Activated naive CD4-positive, alpha-beta T cell treated with anti-CD3 and anti-CD28 coated beads, Interleukin-2, amount 10 ng/mL, durations not matched to agents 7 days and 5 days (primary cell): ENCODE data around the gene FUBP3.
"Not testable (repeated sequence)": the region's sequence is repeated elsewhere in the genome, so short reads cannot be mapped to it uniquely, and the experiment has no call there.

ENCODE experiments used
- CTCF ChIA-PET: fragments of 350-600 bp; sonication (Branson Sonifier 250); formaldehyde crosslinking; loops from one replicate; lab custom pipeline; 2021; ENCODE audit warnings: antibody characterized with exemption; lab: Charles Lee
- DNase-seq: peaks from one replicate; pipeline ENCODE4 v3.0.0-alpha.2; 2020
- H3K27ac Mint-ChIP-seq: one replicate; pipeline ENCODE4 v1.8.0; 2021; ENCODE audit warnings: mild to moderate bottlenecking, moderate library complexity, mixed read lengths
- H3K27me3 Mint-ChIP-seq: one replicate; pipeline ENCODE4 v1.8.0; 2021; ENCODE audit warnings: mild to moderate bottlenecking, mixed read lengths
- H3K36me3 Mint-ChIP-seq: one replicate; pipeline ENCODE4 v1.8.0; 2021; ENCODE audit warnings: mixed read lengths
- H3K4me1 Mint-ChIP-seq: one replicate; pipeline ENCODE4 v1.8.0; 2021; ENCODE audit warnings: mixed read lengths
- H3K4me3 Mint-ChIP-seq: one replicate; pipeline ENCODE4 v1.8.0; 2021; ENCODE audit warnings: mild to moderate bottlenecking, moderate library complexity, mixed read lengths
- H3K9me3 Mint-ChIP-seq: one replicate; pipeline ENCODE4 v1.8.0; 2021; ENCODE audit warnings: mixed read lengths

Gene FUBP3

GRCh38 chr9:130675396-130675795, 96.0 kb downstream of the FUBP3 start:
- DNase-seq = no peak
- no peak overlapping the region for H3K27ac Mint-ChIP-seq
- H3K27me3 Mint-ChIP-seq = peaks cover 64% of the 10 kb centered on the region
- H3K4me1 Mint-ChIP-seq = no peaks in the 10 kb centered on the region
- H3K36me3 Mint-ChIP-seq = no peaks in the 10 kb centered on the region
- CTCF ChIA-PET = no interaction called here
- no peaks in the 10 kb centered on the region for H3K9me3 Mint-ChIP-seq
- no peak overlapping the region for H3K4me3 Mint-ChIP-seq

- Mint-ChIP-seq H3K4me1 (peaks cover 3% of the 10 kb centered on the region), H3K36me3 (no peaks in the 10 kb centered on the region), H3K27me3 (peaks cover 71% of the 10 kb centered on the region), H3K9me3 (no peaks in the 10 kb centered on the region), H3K27ac (no peak overlapping the region), H3K4me3 (no peak overlapping the region)
- CTCF ChIA-PET = no interaction called here
- DNase-seq = no peak
These were observed 97.9 kb downstream of the FUBP3 start for GRCh38 chr9:130677252-130677651.

DNA sequence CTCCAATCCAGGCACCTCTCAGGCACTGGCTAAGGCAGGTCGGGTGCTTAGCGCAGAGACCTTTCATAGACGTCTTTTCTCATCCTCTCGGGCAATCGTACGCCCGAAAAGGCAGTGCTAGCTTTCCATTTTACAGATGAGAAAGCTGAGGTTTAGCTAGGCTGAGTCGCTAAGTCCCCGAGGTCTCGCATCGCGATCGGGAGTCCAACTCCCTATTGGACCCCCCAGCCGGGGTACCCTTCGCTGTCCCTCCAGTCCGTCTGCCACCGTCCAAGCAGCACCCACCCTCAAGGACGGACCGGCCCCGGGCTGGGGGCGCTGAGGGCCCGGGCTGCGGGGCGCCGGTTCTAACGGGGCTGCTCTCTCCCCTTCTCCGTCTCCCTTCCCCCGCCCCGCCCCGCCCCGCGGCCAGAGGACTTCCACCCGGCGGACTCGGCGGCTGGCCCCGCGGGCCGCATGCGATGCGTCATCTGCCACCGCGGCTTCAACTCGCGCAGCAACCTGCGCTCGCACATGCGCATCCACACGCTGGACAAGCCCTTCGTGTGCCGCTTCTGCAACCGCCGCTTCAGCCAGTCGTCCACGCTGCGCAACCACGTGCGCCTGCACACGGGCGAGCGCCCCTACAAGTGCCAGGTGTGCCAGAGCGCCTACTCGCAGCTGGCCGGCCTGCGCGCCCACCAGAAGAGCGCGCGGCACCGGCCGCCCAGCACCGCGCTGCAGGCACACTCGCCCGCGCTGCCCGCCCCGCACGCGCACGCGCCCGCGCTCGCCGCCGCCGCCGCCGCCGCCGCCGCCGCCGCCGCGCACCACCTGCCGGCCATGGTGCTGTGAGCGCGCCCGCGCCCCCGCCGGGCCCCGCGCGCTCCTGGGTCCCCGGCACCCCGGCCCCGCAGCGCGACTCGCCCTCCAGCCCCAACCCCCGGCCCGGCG, 101.7 kb downstream of the FUBP3 start:
- peak; percentile 68 for DNase-seq
- H3K4me3 Mint-ChIP-seq = peak overlapping the region; percentile 54
- H3K4me1 Mint-ChIP-seq = peaks cover 6% of the 10 kb centered on the region
- H3K36me3 Mint-ChIP-seq = no peaks in the 10 kb centered on the region
- no peak overlapping the region for H3K27ac Mint-ChIP-seq
- peaks cover 83% of the 10 kb centered on the region for H3K27me3 Mint-ChIP-seq
- CTCF ChIA-PET = interaction anchor here (1.0 to 8.0 kb wide), 5 partner anchors 12 to 219 kb away, joined by 3 to 118 read pairs (median 6); partner anchors contain the start of gene EXOSC2
- H3K9me3 Mint-ChIP-seq = peaks cover 7% of the 10 kb centered on the region

DNA sequence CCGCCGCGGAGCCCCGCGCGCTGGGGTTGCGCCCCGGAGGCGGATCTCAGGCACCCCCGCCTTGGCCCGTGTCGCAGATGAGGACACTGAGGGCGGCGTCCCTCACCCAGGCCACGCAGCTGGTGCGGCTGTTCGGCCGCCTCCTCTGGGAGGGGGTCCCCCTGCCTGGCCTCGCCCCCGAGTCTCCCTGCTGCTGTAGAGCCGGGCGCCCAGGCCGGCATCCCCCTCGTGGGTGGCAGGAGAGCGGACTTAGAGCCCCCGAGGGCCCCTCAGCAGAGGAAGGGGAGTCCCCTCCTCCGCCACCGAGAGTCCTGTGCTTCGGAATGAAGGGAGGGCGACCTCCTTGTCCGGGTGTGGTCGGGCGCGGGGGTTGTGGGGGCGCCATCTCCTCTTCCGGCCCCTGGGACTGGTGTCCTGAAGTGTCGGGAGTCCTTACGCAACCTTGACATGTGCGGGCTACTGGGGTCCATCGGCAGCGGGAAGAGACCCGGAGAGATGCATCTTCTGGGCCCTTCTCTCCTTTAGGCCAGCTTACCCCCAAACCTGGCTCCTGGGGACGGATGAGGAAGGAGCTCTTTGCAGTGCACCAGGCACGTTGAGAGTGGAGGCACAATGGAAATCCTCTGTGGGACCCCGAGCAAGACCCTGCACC, 102.5 kb downstream of the FUBP3 start:
- Mint-ChIP-seq H3K27ac (no peak overlapping the region), H3K9me3 (peaks cover 7% of the 10 kb centered on the region), H3K4me1 (peaks cover 7% of the 10 kb centered on the region), H3K4me3 (peak overlapping the region; percentile 74), H3K27me3 (peaks cover 81% of the 10 kb centered on the region), H3K36me3 (no peaks in the 10 kb centered on the region)
- DNase-seq = peak; percentile 34
- CTCF ChIA-PET = interaction anchor here (0.5 to 8.0 kb wide), 10 partner anchors 9 to 234 kb away, joined by 3 to 118 read pairs (median 6); partner anchors contain the start of gene EXOSC2

GRCh38 chr9:130682421-130683121, 103.2 kb downstream of the FUBP3 start:
- no peaks in the 10 kb centered on the region for H3K36me3 Mint-ChIP-seq
- H3K9me3 Mint-ChIP-seq = peaks cover 7% of the 10 kb centered on the region
- peak; percentile 68 for DNase-seq

DNA sequence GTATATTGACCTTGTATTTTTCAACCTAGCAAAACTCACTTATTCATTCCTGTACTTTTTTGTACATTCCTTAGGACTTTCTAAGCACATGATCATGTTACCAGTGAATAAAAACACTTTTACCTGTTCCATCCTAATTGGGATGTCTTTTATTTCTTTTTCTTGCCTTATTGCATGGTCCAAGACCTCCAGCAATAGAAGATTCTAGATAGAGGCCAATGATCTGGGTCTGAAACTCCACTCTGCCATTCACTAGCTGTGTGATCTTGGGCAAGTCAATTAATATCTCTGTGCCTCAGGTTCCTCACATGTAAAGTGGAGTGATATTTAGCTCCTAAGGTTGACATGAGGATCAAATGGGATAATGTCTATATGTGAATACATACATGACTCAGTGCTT, 105.7 kb downstream of the FUBP3 start:
- peaks cover 7% of the 10 kb centered on the region for H3K9me3 Mint-ChIP-seq
- H3K4me3 Mint-ChIP-seq = no peak overlapping the region
- no peak overlapping the region for H3K27ac Mint-ChIP-seq
- H3K27me3 Mint-ChIP-seq = peaks cover 60% of the 10 kb centered on the region
- CTCF ChIA-PET = interaction anchor here (1.1 to 8.0 kb wide), 4 partner anchors 8 to 223 kb away, joined by 3 to 118 read pairs (median 10); partner anchors contain the start of gene EXOSC2
- H3K4me1 Mint-ChIP-seq = peaks cover 28% of the 10 kb centered on the region
- no peak for DNase-seq
- no peaks in the 10 kb centered on the region for H3K36me3 Mint-ChIP-seq

More at GRCh38 chr9:130682421-130683121, 103.2 kb downstream of the FUBP3 start:
- Mint-ChIP-seq H3K27me3 (peaks cover 74% of the 10 kb centered on the region), H3K4me3 (peak overlapping the region; percentile 74), H3K4me1 (peaks cover 12% of the 10 kb centered on the region), H3K27ac (peak overlapping the region; percentile 56)
- CTCF ChIA-PET = interaction anchor here (0.7 to 8.0 kb wide), 11 partner anchors 8 to 234 kb away, joined by 3 to 118 read pairs (median 5); partner anchors contain the start of gene EXOSC2

DNA sequence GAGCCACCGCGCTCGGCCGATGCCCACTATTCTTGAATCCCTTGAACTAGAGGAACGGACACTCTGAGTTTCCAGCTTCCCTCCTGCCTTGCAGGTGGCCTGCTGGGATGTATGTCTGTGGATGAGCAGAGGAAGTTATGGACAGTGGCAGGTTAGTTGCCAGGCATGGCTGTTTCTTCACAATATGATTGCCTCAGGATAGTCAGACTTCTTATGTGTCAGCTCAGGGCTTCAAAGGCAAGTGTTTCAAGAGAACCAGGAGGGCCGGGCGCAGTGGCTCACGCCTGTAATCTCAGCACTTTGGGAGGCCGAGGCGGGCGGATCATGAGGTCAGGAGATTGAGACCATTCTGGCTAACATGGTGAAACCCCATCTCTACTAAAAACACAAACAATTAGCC, 106.6 kb downstream of the FUBP3 start:
- H3K9me3 Mint-ChIP-seq, H3K27ac Mint-ChIP-seq, DNase-seq, H3K4me3 Mint-ChIP-seq, H3K36me3 Mint-ChIP-seq: not testable (repeated sequence)
- CTCF ChIA-PET = interaction anchor here (1.2 to 8.0 kb wide), 3 partner anchors 175 to 224 kb away, joined by 3 to 118 read pairs (median 3); no protein-coding TSS in a partner anchor
- Mint-ChIP-seq H3K4me1 (peaks cover 33% of the 10 kb centered on the region), H3K27me3 (peaks cover 51% of the 10 kb centered on the region)

- Mint-ChIP-seq H3K36me3 (no peaks in the 10 kb centered on the region), H3K27ac (no peak overlapping the region), H3K9me3 (peaks cover 9% of the 10 kb centered on the region), H3K4me3 (no peak overlapping the region), H3K4me1 (peaks cover 27% of the 10 kb centered on the region), H3K27me3 (peaks cover 38% of the 10 kb centered on the region)
- DNase-seq = no peak
- CTCF ChIA-PET = interaction anchor here (1.8 to 8.0 kb wide), 2 partner anchors 13 to 226 kb away, joined by 6 to 118 read pairs; no protein-coding TSS in a partner anchor
These were observed 108.2 kb downstream of the FUBP3 start for GRCh38 chr9:130687615-130688014.
